GM12875 (cell line): ENCODE data around the gene SLC38A3.

Source experiments
- H3K4me3 ChIP-seq: one replicate; pipeline ENCODE4 v1.5.1; 2011; ENCODE audit warnings: low read depth, low read length, control low read depth
- TF ChIP-seq, protein P1 (sequence below): IDR thresholded peaks from 2 replicates; pipeline ENCODE4 v1.5.1; 2011; ENCODE audit warnings: low read depth, mild to moderate bottlenecking, control low read depth, inconsistent platforms, low read length, moderate library complexity, borderline replicate concordance; ENCODE audit not compliant: insufficient read depth

The SLC38A3 gene

DNA sequence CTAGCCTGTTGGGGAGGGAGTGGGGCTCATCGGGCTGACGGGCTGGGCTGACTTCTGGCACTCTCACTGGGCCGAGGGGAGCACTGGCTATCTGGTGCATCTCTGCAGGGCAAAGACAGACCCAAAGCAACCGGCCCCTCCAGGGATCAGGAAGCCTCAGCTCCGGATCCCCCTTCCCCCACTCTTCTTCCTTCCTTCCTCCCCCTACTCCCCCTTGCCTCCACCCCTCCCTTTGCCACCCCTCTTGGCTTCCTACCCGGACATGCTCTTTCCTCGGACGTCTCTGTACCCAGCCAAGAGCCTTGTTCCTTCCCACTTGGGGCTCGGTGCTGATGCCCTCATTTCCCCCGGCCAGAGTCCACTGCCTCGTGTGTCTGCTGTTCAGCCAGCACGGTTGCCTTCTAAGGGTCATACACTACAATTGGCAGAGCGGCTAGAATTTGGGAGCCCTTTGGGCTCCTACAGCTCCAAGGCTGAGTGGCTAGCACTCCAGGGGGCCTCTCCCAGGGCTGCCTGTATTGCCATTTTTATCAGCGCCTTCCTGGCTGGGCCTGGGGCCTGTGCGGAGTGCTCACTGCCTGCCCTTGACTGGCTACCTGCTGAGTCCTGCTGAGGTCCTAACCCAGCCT, 39.0 kb upstream of the SLC38A3 start:
- no peak overlapping the region for H3K4me3 ChIP-seq
- TF ChIP-seq, protein P1, sequence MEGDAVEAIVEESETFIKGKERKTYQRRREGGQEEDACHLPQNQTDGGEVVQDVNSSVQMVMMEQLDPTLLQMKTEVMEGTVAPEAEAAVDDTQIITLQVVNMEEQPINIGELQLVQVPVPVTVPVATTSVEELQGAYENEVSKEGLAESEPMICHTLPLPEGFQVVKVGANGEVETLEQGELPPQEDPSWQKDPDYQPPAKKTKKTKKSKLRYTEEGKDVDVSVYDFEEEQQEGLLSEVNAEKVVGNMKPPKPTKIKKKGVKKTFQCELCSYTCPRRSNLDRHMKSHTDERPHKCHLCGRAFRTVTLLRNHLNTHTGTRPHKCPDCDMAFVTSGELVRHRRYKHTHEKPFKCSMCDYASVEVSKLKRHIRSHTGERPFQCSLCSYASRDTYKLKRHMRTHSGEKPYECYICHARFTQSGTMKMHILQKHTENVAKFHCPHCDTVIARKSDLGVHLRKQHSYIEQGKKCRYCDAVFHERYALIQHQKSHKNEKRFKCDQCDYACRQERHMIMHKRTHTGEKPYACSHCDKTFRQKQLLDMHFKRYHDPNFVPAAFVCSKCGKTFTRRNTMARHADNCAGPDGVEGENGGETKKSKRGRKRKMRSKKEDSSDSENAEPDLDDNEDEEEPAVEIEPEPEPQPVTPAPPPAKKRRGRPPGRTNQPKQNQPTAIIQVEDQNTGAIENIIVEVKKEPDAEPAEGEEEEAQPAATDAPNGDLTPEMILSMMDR, result no peak

DNA sequence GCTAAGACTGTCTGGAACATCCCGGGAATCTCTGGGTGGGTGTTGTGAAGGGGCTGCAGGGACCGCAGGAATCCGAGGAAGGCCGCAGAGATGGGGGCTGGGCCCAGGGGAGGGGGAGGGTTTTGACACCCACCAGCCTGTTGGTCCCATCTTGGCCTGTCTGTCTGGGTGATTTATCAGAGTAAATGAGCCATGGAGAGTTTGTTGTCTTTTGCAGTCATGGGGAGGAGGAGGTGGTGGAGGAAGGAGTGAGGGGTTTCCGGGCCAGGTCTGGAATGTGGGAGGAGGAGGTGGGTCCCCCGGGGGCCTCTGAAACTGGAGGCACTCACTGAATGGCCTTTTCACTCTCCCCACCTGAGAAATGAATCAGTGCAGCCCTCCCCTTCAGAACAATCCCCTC, 38.5 kb upstream of the SLC38A3 start:
- H3K4me3 ChIP-seq, result no peak overlapping the region
- TF ChIP-seq, protein P1, result no peak

DNA sequence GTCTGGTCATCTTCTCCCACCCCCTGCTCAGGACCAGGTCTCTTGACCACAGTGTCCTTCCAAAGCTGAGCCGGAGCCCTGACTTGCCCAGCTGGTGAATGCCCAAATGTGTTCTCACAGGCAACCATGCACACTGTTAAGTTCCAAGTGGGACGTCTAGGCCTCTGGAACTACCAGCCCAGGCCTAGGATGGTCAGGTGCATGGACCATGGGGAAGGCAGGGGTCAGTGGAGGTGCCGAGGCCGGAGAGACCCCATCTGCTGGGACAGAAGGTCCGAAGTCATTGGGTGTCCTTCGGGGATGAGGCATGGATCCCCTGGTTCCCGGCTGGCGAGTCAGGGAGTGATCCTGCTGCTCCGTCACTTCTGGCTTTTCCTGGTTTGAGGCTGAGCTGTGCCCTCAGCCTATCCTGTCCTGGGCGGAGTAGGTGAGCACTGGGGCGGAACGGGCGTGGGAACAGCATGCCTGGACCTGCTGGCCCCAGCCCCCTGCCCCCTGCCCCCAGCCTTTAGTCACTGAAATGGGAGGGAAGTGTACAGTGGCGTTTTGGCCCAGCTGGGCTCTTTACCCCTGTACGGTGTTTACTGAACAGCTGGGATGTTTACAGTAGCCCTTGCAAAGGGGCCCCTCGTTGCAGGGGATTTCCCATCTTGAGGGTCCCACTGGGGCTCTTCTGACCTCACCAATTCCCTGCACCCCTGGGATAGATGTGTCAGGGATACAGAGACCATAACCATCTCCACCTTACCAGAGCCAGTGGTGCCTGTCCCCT, 37.8 kb upstream of the SLC38A3 start:
- TF ChIP-seq, protein P1, result no peak
- no peak overlapping the region for H3K4me3 ChIP-seq

DNA sequence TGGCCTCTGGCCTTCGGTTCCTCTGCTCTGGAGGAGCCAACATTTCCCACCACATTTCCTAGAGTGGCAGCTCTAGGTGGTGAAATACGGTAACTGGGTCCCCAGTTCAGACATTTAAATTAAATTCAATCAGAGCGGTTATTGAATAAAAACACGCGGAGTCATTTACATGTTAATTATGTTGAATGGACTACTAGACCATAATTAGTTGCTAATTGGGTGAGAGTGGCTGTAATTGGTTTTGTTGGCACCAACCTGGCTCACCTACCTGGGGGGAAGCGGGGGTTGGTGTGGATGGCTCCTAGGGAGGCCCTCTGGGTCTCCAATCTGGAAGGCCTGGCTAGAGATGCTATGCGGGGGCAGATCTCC, 37.2 kb upstream of the SLC38A3 start:
- TF ChIP-seq, protein P1, result no peak
- H3K4me3 ChIP-seq, result no peak overlapping the region

DNA sequence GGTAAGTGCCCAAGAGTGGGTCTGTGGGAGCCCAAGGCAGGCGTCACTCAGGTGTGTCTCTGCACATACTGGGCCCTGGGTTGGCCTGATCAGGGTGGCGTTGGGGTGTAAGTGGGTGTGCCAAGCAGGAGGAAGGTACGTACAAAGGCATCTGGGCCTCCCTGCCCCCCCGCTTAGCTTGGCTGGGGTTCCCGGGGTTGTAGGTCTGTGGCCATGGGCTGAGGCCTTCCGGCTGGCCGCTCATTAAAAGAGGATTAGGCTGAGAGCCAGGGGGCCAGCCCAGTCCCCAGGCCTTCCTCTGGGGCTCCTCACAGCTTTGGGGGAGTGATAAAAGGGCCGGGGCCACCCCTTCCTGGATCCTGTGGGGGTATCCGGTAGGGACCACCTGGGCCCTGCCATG, 36.7 kb upstream of the SLC38A3 start:
- TF ChIP-seq, protein P1, result no peak
- no peak overlapping the region for H3K4me3 ChIP-seq

DNA sequence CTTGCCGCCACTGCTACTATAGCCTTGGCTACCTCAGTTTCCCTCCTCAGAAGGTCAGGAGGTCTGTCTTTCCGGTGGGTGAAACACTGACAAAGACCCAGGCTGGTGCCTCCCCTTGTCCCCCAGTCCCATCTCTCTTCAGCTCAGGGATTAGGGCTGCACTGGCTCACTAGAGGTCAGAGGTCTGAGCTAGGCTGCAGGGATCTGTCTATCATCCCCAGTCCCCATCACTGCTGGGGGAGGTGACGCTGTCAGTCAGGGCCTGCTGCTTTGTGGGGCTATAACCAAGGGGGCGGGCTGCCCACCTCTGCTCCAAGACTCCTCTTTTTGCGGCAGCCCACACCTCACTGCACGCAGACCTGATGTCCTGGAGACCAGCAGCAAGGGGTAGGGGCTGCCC, 36.3 kb upstream of the SLC38A3 start:
- TF ChIP-seq, protein P1, result no peak
- H3K4me3 ChIP-seq, result no peak overlapping the region
